RWPE1 (cell line): ENCODE data around the gene SHISA7.

Experiments used
- CTCF ChIA-PET: fragments of 350-600 bp; sonication (Branson Sonifier 250); formaldehyde crosslinking; extraction: SDS; loops from one replicate; lab custom pipeline; 2021; lab: Yijun Ruan, JAX
- POLR2A ChIA-PET: fragments of 400-600 bp; formaldehyde crosslinking; extraction: SDS; loops from one replicate; lab custom pipeline; 2020; ENCODE audit warnings: antibody characterized with exemption; ENCODE audit not compliant: low non-redundant PET; lab: Yijun Ruan, JAX
- DNase-seq: peaks from one replicate; pipeline ENCODE4 v3.0.0; 2012; ENCODE audit warnings: low spot score
- H3K27ac ChIP-seq: fragments of 450-650 bp; 2 replicates; pipeline ENCODE4 v1.5.1; 2017
- CTCF ChIP-seq: fragments of 450-650 bp; conservative IDR thresholded peaks from 2 replicates; pipeline ENCODE4 v1.5.1; 2017; ENCODE audit warnings: low read depth, mild to moderate bottlenecking

SHISA7 gene

GRCh38 chr19:55468054-55468393, 24.9 kb upstream of the SHISA7 start:
- peak; percentile 41 for TF ChIP-seq CTCF
- ChIA-PET POLR2A (interaction anchor here (0.5 kb wide), 1 partner anchor 173 kb away, joined by 3 read pairs; no protein-coding TSS in a partner anchor), CTCF (interaction anchor here (0.6 to 3.0 kb wide), 17 partner anchors 9 to 252 kb away, joined by 3 to 43 read pairs (median 7); partner anchors contain the start of genes NAT14 and ZNF628)
- H3K27ac ChIP-seq = no peak overlapping the region
- no peak for DNase-seq

DNA sequence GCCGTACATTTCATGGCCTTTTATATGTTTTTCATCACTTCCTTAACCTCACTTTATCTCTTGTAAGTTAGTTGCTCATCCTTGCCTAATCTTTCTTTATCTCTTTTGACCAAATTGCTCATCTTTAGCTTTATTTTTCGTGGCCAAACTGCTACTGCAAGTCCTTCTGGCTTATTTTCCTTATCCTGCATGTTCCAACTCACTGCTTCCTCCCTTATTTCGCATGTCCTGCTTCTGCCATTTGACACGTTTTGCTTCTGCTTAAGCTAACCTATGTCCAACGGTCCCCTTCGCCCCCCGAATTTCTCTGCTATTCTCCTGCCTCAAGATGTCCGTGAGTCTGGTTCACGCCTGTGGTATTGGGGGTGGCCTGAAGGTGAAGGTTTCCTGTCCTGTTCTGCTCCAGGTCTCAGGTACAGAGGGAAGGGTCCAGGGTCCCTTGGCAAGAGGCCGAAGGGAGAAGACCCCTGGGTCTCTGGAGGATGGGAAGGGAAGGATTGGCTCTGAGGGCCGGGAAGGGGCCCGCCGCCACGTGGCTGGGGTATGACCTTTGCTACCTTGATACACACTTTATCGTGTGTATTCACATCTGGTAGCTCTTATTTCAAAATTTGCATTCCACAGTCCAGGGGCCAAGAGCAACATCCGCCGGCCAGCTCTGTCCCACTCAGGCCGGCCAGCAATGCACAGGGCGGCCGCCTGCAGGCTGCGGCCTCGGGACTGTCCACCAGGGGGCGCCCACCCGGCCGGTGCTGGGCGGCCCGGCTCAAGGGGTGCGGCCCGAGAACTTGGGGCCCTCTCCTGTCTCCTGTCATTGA, 24.3 kb upstream of the SHISA7 start:
- CTCF ChIA-PET = interaction anchor here (0.5 to 3.0 kb wide), 25 partner anchors 9 to 260 kb away, joined by 3 to 43 read pairs (median 5); partner anchors contain the start of genes NAT14, TMEM86B and ZNF628
- TF ChIP-seq CTCF = peak; percentile 99
- POLR2A ChIA-PET = interaction anchor here (0.5 kb wide), 1 partner anchor 174 kb away, joined by 3 read pairs; no protein-coding TSS in a partner anchor
- H3K27ac ChIP-seq = no peak overlapping the region
- peak; percentile 61 for DNase-seq

GRCh38 chr19:55466241-55466614, 23.1 kb upstream of the SHISA7 start:
- TF ChIP-seq CTCF = no peak
- H3K27ac ChIP-seq = no peak overlapping the region
- no peak for DNase-seq
- POLR2A ChIA-PET = interaction anchor here (0.6 kb wide), 1 partner anchor 180 kb away, joined by 3 read pairs; no protein-coding TSS in a partner anchor
- CTCF ChIA-PET = interaction anchor here (0.6 to 3.0 kb wide), 6 partner anchors 20 to 284 kb away, joined by 3 to 43 read pairs (median 3); partner anchors contain the start of gene ZNF579

GRCh38 chr19:55465460-55466240, 22.6 kb upstream of the SHISA7 start:
- ChIA-PET CTCF (interaction anchor here (0.6 to 3.0 kb wide), 2 partner anchors 21 to 39 kb away, joined by 3 to 43 read pairs; no protein-coding TSS in a partner anchor), POLR2A (no interaction called here)
- H3K27ac ChIP-seq = no peak overlapping the region
- no peak for DNase-seq
- TF ChIP-seq CTCF = no peak

DNA sequence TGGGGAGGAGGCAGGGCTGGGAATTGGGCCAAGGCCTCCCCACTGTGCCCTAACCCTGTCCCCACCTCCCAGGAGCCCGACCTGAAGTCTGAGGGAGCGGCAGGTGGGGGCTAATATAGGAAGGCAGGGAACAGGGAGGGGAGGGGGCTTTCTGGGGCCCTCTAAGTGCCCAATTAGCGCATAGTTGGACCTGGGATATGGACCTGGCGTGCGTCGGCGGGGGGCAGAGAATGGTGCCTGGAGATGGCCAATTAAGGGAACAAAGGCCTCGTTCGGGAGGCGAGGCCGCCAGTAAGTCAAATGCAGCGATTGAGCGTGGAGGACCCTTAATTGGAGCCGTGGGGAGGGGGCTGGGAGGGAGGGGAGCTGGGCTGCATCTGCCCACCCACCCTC, 21.6 kb upstream of the SHISA7 start, which contains the start of gene C19orf85:
TSS of gene C19orf85 (minus strand) at position 90 of the 393 bp plus-strand sequence. CDS start 197 bp downstream, outside the sequence.
- no peak for DNase-seq
- CTCF ChIA-PET = no interaction called here
- POLR2A ChIA-PET = no interaction called here
- no peak for TF ChIP-seq CTCF
- H3K27ac ChIP-seq = no peak within 1 kb of the TSS
